ENCODE data around the gene STXBP6.

DNA sequence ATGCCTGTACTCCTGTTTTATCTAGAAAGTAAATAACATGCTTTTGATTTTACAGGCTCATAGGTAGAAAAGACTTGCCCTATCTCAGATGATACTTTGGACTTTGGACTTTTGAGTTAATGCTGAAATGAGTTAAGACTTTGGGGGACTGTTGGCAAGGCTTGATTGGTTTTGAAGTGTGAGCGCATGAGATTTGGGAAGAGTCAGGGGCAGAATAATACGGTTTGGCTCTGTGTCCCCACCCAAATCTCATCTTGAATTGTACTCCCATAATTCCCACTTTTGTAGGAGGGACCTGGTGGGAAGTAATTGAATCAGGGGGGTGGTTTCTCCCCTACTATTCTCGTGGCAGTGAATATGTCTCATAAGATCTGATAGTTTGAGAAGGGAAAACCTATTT lies 259.8 kb downstream of the STXBP6 start:
- TF ChIP-seq EP300 (IDR thresholded peaks at IDR 0.05), result no peak
- TF ChIP-seq, protein P1, sequence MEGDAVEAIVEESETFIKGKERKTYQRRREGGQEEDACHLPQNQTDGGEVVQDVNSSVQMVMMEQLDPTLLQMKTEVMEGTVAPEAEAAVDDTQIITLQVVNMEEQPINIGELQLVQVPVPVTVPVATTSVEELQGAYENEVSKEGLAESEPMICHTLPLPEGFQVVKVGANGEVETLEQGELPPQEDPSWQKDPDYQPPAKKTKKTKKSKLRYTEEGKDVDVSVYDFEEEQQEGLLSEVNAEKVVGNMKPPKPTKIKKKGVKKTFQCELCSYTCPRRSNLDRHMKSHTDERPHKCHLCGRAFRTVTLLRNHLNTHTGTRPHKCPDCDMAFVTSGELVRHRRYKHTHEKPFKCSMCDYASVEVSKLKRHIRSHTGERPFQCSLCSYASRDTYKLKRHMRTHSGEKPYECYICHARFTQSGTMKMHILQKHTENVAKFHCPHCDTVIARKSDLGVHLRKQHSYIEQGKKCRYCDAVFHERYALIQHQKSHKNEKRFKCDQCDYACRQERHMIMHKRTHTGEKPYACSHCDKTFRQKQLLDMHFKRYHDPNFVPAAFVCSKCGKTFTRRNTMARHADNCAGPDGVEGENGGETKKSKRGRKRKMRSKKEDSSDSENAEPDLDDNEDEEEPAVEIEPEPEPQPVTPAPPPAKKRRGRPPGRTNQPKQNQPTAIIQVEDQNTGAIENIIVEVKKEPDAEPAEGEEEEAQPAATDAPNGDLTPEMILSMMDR (IDR thresholded peaks at IDR 0.05), result no peak
